ENCODE data around the gene MGST2. TPM values are rescaled to one million over a fixed set of nuclear protein-coding genes. Genes with fewer than 3 reads are reported as not detected.

MGST2 gene
- total and polyA plus RNA-seq, 8 donors, result 37.3 to 63.1 (median 44.0) TPM

DNA sequence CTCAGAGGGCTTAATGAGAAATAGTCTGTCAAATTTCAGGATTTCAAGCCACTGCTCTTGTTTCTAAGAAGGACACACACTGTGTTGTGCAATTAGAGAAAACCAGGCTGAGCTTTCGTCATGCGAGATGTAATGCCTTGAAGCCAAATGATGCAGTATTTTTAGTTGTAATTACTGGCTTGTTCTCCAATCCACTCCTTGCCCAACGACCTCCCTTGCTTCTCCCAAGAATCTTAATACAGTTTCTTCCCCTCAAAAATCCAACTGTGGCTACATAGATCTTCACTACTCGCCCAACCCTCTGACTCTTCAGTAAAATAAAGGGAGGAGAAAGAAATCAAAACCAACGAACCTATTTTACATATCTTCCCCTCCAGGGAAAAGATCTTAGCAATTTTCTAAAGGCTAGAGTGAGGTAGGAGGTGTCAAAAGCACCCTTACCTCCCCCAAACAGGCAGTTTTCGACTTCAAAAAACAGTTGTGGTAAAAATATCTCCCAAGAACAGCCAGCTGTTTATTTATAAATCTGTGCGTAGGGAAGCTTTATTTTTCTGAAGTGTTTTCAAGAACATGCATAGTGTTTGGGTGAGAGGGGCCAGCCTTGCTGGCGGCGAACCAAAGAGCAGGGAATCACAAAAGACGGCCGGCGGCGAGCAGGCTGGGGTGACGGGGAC, 68.7 kb downstream of the MGST2 start:
- Histone ChIP-seq H3K27me3 (peaks cover 0 to 12% of the 10 kb centered on the region in 2 donors), H3K4me3 (peak overlapping the region; percentile 31 to 45), H3K4me1 (peaks cover 9 to 49% of the 10 kb centered on the region in 2 donors), H3K36me3 (no peaks in the 10 kb centered on the region), H3K27ac (peak overlapping the region; percentile 86 to 87), H3K9me3 (no peaks in the 10 kb centered on the region)
- TF ChIP-seq, protein P1, sequence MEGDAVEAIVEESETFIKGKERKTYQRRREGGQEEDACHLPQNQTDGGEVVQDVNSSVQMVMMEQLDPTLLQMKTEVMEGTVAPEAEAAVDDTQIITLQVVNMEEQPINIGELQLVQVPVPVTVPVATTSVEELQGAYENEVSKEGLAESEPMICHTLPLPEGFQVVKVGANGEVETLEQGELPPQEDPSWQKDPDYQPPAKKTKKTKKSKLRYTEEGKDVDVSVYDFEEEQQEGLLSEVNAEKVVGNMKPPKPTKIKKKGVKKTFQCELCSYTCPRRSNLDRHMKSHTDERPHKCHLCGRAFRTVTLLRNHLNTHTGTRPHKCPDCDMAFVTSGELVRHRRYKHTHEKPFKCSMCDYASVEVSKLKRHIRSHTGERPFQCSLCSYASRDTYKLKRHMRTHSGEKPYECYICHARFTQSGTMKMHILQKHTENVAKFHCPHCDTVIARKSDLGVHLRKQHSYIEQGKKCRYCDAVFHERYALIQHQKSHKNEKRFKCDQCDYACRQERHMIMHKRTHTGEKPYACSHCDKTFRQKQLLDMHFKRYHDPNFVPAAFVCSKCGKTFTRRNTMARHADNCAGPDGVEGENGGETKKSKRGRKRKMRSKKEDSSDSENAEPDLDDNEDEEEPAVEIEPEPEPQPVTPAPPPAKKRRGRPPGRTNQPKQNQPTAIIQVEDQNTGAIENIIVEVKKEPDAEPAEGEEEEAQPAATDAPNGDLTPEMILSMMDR (IDR thresholded peaks at IDR 0.05), result no peak
- DNase-seq, result peak in 2 of 4 donors; percentile 67 to 82
- intact Hi-C loops (cut with DNase I), result no loop called here
- peak; percentile 23 for ATAC-seq

DNA sequence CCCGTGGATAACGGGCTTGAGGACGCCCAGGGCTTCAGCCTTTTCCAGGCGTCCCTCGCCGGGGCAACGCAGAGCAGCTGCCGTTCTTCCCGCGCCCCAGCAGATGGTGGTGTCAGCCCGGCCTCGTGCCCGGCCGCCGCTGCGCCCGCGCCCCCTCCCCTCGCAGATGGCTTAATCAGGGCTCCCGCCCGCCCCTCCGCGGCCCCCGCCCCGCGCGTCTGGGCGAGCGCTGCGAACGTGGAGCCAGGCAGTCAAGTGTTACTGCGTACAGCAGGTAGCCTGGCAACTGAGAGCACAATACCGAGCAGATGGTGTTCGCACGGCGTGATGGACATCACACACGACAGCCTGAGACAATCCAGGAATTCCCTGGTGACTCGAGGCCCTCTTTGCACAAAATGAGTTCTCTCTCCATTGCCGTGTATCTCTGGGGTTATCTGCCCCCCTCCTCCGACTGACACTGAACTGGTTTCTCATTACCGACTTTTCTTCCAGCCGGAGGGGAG, 69.3 kb downstream of the MGST2 start:
- ATAC-seq (peak; percentile 99), DNase-seq (peak; percentile 89 to 96 (median 92))
- intact Hi-C loops (cut with DNase I), result loop anchor here in 1 of 2 donors (5.0 kb wide), 1 partner anchor 417 kb away; the partner anchor contains the start of gene MAML3
- TF ChIP-seq, protein P1 (IDR thresholded peaks at IDR 0.05), result peak; percentile 79
- Histone ChIP-seq H3K36me3 (no peaks in the 10 kb centered on the region), H3K4me3 (peak overlapping the region; percentile 31 to 45), H3K4me1 (peaks cover 11 to 52% of the 10 kb centered on the region in 2 donors), H3K27ac (peak overlapping the region; percentile 86 to 87), H3K9me3 (no peaks in the 10 kb centered on the region), H3K27me3 (peaks cover 0 to 12% of the 10 kb centered on the region in 2 donors)

DNA sequence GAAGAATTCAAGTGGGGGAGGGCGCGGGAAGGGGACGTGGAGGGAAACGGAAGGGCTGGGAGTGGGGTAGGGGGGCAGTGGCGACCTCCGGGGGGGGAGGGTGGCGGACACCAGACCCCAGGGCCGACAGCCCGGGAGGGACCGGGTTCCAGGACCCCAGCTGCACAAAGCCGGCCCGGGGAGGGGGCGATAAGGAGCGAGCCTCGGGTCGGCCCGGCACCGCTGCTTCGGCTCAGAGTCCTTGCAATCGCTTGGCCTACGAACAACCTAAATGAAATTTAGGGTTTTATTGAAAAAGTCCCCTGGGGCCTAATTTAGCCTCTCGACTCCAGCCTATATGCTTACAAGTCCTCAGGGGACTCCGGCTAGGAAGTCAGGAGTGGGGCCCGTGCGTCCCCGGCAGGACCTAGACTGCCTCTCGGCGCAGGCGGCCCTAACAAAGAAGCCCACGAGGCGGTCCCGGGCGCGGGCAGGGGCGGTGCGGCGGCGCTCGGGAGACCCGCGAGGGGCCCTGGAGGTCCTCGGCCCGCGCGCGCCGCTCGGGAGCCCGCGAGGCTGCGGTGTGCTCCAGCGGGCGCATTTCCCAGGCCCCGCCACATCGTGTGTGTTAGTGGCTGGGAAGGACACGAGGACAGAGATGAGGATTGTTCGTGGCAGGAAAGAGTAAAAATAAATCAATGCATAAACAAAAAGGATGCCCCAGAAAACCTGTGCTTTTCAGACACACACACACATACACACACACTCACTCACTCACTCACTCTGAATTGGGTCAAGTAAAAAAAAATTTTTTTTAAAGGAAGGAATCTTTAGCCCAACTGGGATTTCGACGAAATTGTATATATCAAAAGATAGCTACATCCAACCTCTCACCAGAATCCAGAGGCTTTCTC, 70.0 kb downstream of the MGST2 start:
- Histone ChIP-seq H3K9me3 (no peaks in the 10 kb centered on the region), H3K4me1 (peaks cover 17 to 59% of the 10 kb centered on the region in 2 donors), H3K4me3 (peak overlapping the region; percentile 31 to 45), H3K27me3 (peaks cover 0 to 12% of the 10 kb centered on the region in 2 donors), H3K36me3 (no peaks in the 10 kb centered on the region), H3K27ac (peak overlapping the region; percentile 86 to 87)
- DNase-seq (peak in 3 of 4 donors; percentile 57 to 87 (median 60)), ATAC-seq (peak; percentile 6)
- TF ChIP-seq, protein P1 (IDR thresholded peaks at IDR 0.05), result no peak
- intact Hi-C loops (cut with DNase I), result loop anchor here in 1 of 2 donors (5.0 kb wide), 1 partner anchor 417 kb away; the partner anchor contains the start of gene MAML3

DNA sequence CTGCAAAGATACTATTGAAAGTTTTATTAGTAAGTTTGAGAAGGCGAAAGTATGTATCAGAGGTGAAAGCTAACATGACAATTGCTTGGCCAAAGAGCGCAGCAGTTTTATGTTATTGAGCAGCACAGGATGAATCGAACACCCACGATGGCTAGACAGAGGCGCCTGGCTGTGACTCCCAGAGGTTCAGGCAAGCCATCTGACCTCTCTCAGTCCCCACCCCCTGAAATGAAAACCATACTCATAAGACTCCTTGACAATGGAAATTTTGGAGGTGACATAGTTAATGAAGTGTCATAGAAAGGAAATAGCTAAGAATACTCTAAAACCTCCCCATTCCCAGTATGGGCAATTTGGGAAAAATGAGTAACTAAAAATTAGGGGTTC, 70.6 kb downstream of the MGST2 start:
- peaks cover 0 to 12% of the 10 kb centered on the region in 2 donors for H3K27me3 ChIP-seq
- ATAC-seq (no peak), DNase-seq (no peak)
- intact Hi-C loops (cut with DNase I), result loop anchor here in 1 of 2 donors (5.0 kb wide), 1 partner anchor 416 kb away; the partner anchor contains the start of gene MAML3
- H3K4me1 ChIP-seq, result peaks cover 20 to 65% of the 10 kb centered on the region in 2 donors
- H3K36me3 ChIP-seq, result no peaks in the 10 kb centered on the region
- peak overlapping the region; percentile 86 to 87 for H3K27ac ChIP-seq
- TF ChIP-seq, protein P1 (IDR thresholded peaks at IDR 0.05), result no peak
- H3K4me3 ChIP-seq, result no peak overlapping the region
- no peaks in the 10 kb centered on the region for H3K9me3 ChIP-seq
